NCI-H345 treated with DMSO at 0.1 percent for 48 hours (cell line): ENCODE measurements around the gene FAT2.
"Not testable (repeated sequence)": the region's sequence is repeated elsewhere in the genome, so short reads cannot be mapped to it uniquely, and the experiment has no call there.

ENCODE experiments used
- DNase-seq: peaks from one replicate; lab custom pipeline; 2025; ENCODE audit not compliant: unreplicated experiment; lab: John Stamatoyannopoulos, UW

Gene FAT2

DNA sequence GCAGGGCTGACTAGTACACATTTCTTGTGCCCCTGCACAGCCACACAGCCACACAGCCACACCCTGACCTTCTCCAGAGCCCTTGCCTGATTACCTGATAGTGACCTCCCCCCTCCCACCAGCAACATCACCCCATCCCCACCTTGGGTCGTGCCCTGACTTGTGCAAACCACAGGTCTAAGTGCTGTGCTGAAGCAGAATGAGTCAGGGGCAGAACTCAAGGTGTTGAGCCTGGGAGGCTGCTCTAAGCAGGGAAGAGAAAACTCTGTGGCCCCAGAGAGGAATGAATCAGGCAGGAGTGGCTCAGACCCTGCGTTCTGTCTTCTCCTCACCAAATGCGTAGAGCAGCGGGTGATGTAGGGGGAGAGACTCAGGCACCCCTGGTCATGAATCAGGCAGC, 24.3 kb upstream of the FAT2 start:
- DNase-seq = no peak

- no peak for DNase-seq
These were observed 23.4 kb upstream of the FAT2 start for GRCh38 chr5:151614565-151614964.

- DNase-seq = no peak
These were observed 21.7 kb upstream of the FAT2 start for GRCh38 chr5:151612689-151613427.

DNA sequence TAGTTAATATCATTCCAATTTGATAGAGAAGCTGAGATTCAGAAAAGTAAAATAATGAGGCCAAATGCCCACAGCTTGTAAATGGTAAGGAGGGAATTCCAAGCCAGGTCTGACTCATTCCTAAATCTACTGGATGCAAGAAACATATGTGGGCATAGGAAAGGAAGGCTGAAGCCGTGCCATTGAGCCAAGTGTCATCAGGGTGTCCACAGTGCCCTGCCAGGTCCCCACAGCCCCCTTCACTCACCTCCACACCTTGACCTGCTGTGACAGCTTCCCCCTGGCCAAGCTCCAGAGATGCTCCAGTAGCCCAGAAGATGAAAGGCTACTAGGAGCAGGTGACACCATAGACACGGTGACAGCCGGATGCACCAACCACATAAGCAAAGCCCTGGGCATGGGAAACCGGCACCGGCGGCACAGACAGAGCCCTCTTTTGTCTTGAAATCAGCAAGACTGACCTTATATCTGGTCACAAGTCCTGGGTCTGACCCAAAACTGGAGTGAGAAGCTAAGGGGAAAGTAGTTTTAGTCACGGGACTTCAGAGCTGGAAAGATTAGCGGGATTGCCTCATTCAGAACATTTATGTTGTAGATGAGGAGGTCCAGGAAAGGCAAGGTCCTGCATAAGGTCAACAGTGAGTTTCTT, 20.1 kb upstream of the FAT2 start:
- DNase-seq = no peak

GRCh38 chr5:151608522-151608921, 17.4 kb upstream of the FAT2 start:
- DNase-seq = no peak

- no peak for DNase-seq
These were observed 16.2 kb upstream of the FAT2 start for GRCh38 chr5:151607304-151607703.

DNA sequence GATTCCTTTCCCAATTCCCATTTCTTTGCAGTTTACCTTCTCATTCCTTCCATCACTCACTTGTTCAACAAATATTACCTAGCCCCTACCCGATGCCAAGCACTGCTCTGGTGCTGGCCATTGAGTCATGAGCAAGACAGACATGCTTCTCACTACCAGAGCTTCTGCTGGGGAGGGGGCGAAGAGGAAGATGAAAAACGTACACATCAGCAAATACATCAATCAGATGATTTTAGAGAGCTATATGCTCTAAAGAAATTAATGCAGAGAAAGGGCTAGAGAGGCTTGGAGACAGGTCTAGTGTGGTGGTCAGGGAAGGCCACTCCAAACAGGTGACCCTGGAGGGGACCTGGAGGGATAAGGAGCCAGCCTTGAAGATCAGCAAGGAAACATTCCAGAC, 14.4 kb upstream of the FAT2 start:
- DNase-seq = no peak

- DNase-seq = no peak
These were observed 11.7 kb upstream of the FAT2 start for GRCh38 chr5:151602806-151603205.

- DNase-seq = no peak
These were observed 10.3 kb upstream of the FAT2 start for GRCh38 chr5:151601391-151601790.

GRCh38 chr5:151600069-151600665, 9.0 kb upstream of the FAT2 start:
- DNase-seq = no peak

- DNase-seq = no peak
These were observed 7.9 kb upstream of the FAT2 start for GRCh38 chr5:151598984-151599383.

- no peak for DNase-seq
These were observed 7.4 kb upstream of the FAT2 start for GRCh38 chr5:151598549-151598948.

DNA sequence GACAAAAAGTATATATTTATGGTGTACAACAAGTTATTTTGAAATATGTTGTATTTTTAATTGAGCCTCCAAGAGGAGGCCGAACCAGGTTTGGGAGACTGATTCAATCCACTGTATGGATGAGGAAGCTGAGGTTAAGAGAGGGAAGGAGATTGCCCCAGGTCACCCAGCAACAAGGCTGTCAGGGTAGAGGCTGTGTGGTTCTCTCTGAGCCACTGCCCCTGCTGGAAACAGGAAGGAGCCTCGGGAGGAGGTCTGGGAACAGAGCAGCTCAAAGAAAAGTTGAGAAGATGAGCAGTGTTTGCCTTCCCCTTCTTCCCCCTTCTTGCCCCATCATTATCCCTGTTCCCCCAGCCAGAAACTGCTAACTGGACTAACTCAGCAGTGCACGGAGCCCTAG, 6.6 kb upstream of the FAT2 start:
- no peak for DNase-seq

DNA sequence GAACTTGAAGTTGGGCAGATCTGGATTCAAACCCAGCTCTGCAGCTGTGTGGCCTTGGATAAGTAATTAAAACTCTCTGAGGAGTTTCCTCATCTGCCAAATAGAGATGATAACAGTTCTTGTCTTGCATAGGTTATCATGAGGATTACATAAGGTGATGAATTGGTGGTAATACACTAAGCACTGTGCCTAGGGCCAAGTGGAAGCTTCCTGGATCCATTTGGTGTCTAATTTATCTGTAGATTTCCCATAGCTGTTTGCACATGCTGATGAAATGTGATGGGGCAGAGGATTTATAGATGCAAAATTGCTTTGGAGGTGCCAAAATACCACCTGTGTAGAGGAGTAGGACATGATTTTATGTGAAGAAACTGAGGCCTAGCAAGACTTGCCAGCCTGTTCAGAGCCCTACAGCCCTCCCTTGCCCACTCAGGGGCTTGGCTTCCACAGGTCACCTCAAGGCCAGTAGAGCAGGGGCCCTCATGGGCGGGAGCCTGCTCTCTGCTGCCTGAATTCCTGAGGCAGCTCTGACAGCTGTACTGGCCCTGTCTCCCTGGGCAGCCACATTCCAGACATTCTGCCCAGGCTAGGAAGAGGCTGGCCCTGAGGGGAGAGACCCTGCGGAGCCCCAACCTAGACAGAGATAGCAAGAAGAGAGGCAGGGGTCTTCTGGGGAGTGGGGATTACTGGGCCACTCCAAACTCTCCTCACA, 5.9 kb upstream of the FAT2 start:
- DNase-seq = no peak

DNA sequence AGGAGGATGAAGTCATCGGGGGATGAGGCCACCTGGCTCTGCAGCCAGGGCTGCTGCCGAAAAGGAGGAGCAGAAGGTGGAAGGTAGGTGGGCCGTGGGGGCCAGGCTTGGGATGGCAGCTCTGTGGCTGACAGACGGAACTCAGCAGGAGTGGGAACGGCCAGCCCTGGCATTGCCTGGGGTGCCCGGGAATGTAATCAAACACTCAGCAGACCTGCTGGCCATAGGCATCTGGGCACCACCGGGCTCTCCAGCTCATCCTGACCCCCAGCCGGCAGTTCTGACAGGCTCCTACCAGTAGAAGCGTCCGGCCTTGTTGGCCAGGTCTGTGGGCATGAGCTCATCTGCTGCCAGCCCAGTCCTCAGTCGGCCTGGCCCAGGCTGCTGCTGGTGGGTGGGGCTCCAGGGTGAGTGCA, 4.3 kb upstream of the FAT2 start:
- DNase-seq = no peak

DNA sequence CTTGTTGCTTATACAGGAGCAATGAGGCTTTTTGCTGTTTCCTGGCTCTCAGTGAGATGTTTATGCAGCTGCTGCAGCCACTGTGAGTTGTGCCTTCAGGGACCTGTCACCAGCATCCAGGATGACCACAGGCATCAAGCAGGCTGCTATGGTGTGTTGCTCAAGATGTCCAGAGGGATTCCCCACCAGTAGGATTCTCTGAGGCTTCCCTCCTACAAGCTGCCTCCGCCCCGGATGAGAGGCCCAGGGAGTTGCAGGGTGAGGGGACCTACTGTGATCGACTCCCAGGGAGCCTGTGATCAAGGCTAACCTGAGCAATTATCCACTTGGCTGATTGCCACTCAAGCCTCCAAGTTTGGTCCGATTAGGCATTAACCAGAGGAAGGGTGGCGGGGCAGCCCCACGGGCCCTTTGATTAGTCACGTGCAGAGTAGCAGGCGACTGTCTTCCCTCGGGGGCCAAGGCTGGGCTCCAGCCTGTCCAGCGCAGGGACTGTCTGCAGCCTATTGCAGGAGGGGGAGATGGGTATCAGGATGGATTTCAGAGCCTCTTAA, 1.8 kb upstream of the FAT2 start:
- DNase-seq = no peak

GRCh38 chr5:151589878-151590570, 1.1 kb downstream of the FAT2 start:
- DNase-seq = no peak

- no peak for DNase-seq
These were observed 3.2 kb downstream of the FAT2 start for GRCh38 chr5:151587796-151588555.

DNA sequence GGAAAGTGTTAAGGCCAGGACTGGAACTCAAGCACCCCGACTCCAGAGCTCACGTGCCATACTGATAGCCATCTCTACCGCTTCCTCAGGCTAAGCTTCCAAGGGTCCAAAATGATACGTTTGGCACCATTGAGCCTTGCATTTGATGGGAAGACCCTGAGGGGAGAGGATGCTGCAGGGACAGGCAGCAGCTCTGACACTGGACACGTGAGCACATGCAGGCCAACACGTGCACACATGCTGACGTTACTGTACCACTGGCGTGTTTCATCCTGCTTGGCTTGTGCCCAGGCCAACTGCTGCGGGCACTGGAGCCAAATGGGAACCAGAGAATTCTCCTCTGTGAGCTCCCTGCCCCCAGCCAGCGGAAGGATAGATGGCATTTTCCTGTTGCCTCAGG, 5.2 kb downstream of the FAT2 start:
- no peak for DNase-seq

DNA sequence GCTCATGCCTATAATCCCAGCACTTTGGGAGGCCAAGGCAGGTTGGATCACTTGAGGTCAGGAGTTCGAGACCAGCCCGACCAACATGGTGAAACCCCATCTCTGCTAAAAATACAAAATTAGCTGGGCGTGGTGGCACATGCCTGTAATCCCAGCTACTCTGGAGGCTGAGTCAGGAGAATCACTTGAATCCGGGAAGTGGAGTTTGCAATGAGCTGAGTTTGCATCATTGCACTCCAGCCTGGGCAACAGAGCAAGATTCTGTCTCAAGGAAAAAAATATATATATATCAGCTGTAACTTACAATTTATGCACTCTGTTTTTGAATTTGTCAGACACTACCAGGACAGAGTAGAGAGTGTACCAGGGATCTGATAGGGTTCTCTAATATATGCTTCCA, 5.8 kb downstream of the FAT2 start:
- not testable (repeated sequence) for DNase-seq
